HepG2 (cell line): ENCODE measurements around the gene HDGFL2. TPM values are rescaled to one million over a fixed set of nuclear protein-coding genes. Genes with fewer than 3 reads are reported as not detected.

ENCODE experiments used
- GATA4 ChIP-seq: sonication (generic); IDR thresholded peaks from 2 replicates; pipeline ENCODE4 v1.6.1; 2016; ENCODE audit warnings: antibody characterized with exemption, low read depth, borderline replicate concordance
- KDM6A ChIP-seq: IDR thresholded peaks from 2 replicates; pipeline ENCODE4 v1.6.1; 2016; ENCODE audit warnings: low read depth
- MBD4 ChIP-seq: IDR thresholded peaks from 2 replicates; pipeline ENCODE4 v1.6.1; 2012; ENCODE audit warnings: low read length, inconsistent platforms, borderline replicate concordance
- MXD3 ChIP-seq: IDR thresholded peaks from 2 replicates; pipeline ENCODE4 v1.6.1; 2016; ENCODE audit warnings: mild to moderate bottlenecking, missing biosample characterization, missing genetic modification reagents
- ONECUT2 ChIP-seq: sonication (generic); formaldehyde crosslinking; IDR thresholded peaks from 2 replicates; pipeline ENCODE4 v1.4.0; 2020; ENCODE audit warnings: missing genetic modification reagents
- PHF20 ChIP-seq: sonication (generic); formaldehyde crosslinking; IDR thresholded peaks from 2 replicates; pipeline ENCODE4 v1.5.0; 2020; ENCODE audit warnings: mild to moderate bottlenecking, missing genetic modification reagents
- SP1 ChIP-seq, 2 experiments: fragments of 450-650 bp in 1 of 2; sonication (generic) in 1 of 2; formaldehyde crosslinking in 1 of 2; IDR thresholded peaks; 2 replicates each; pipeline versions ENCODE4 v1.4.0 to v1.6.1; 2016 to 2020; ENCODE audit warnings: missing genetic modification reagents in 1 of 2
- STAT5B ChIP-seq: sonication (generic); formaldehyde crosslinking; IDR thresholded peaks from 2 replicates; pipeline ENCODE4 v1.4.0; 2020; ENCODE audit warnings: missing genetic modification reagents
- TBL1XR1 ChIP-seq: fragments of 150-350 bp; IDR thresholded peaks from 2 replicates; pipeline ENCODE4 v1.6.1; 2014; ENCODE audit warnings: borderline replicate concordance, low read length; ENCODE audit not compliant: partially characterized antibody
- ZBED4 ChIP-seq: sonication (generic); formaldehyde crosslinking; IDR thresholded peaks from 2 replicates; pipeline ENCODE4 v1.4.0; 2020; ENCODE audit warnings: missing genetic modification reagents, borderline replicate concordance
- ZBTB21 ChIP-seq: sonication (generic); formaldehyde crosslinking; IDR thresholded peaks from 2 replicates; pipeline ENCODE4 v1.4.0; 2020; ENCODE audit warnings: missing genetic modification reagents
- ZBTB33 ChIP-seq: sonication (generic); formaldehyde crosslinking; IDR thresholded peaks from 2 replicates; pipeline ENCODE4 v1.4.0; 2020; ENCODE audit warnings: missing genetic modification reagents
- ZKSCAN5 ChIP-seq: sonication (generic); formaldehyde crosslinking; IDR thresholded peaks from 2 replicates; pipeline ENCODE4 v1.5.1; 2020; ENCODE audit warnings: mild to moderate bottlenecking, missing genetic modification reagents
- ZMAT5 ChIP-seq: sonication (generic); formaldehyde crosslinking; IDR thresholded peaks from 2 replicates; pipeline ENCODE4 v1.5.0; 2020; ENCODE audit warnings: mild to moderate bottlenecking, low read depth, missing genetic modification reagents, borderline replicate concordance
- ZMYM3 ChIP-seq: sonication (generic); formaldehyde crosslinking; IDR thresholded peaks from 2 replicates; pipeline ENCODE4 v1.5.1; 2020; ENCODE audit warnings: mild to moderate bottlenecking, missing genetic modification reagents
- ZNF431 ChIP-seq: sonication (generic); formaldehyde crosslinking; IDR thresholded peaks from 2 replicates; pipeline ENCODE4 v1.9.0; 2022; ENCODE audit warnings: missing genetic modification reagents, low read depth, mild to moderate bottlenecking, borderline replicate concordance
- ZNF547 ChIP-seq: sonication (generic); formaldehyde crosslinking; IDR thresholded peaks from 2 replicates; pipeline ENCODE4 v1.5.1; 2020; ENCODE audit warnings: mild to moderate bottlenecking, missing genetic modification reagents
- polyA plus RNA-seq, 8 experiments: library from polyadenylated mRNA; depleted of rRNA in 3 of 8; stranded (reverse) in 7 of 8; unstranded in 1 of 8; fragments of >200 nt; fragmentation: Illumina TruSeq in 4 of 8; extraction: Trizol in 4 of 8; gene quantifications; 2 replicates each; pipeline versions ENCODE4 v1.2.1 to v1.2.3, GENCODE V29; 2011 to 2016; ENCODE audit warnings: low read depth in 4 of 8, missing spikeins in 1 of 8, mixed read lengths in 1 of 8; ENCODE audit not compliant: insufficient read depth in 1 of 8
- total RNA-seq, 5 experiments: library from RNA; depleted of rRNA; stranded (reverse); fragments of >200 nt; fragmentation: Illumina TruSeq; extraction: Trizol; gene quantifications; 2 replicates each; pipeline ENCODE4 v1.2.3, GENCODE V29; 2016; ENCODE audit warnings: low read depth in 1 of 5
- TF ChIP-seq, protein P1 (sequence below): sonication (generic); formaldehyde crosslinking; IDR thresholded peaks from 2 replicates; pipeline ENCODE4 v1.8.0; 2022; ENCODE audit warnings: missing genetic modification reagents, mild to moderate bottlenecking, moderate library complexity, borderline replicate concordance
- TF ChIP-seq, protein P2 (sequence below): sonication (generic); formaldehyde crosslinking; IDR thresholded peaks from 2 replicates; pipeline ENCODE4 v1.8.1; 2023; ENCODE audit warnings: mild to moderate bottlenecking, moderate library complexity, missing genetic modification reagents

Gene HDGFL2
- total and polyA plus RNA-seq, 2 of the 13 experiments (the other 11 are each of a cell fraction or from before 2014, with no cell fraction given), result 20.0 to 51.1 TPM

GRCh38 chr19:4534836-4535658 lies 63.0 kb downstream of the HDGFL2 start, which contains the start of gene PLIN5 (continued):
- TF ChIP-seq GATA4, result no peak
- no peak for TF ChIP-seq ZMAT5 (CRISPR knock-in tag)
- no peak for TF ChIP-seq TBL1XR1
- no peak for TF ChIP-seq MXD3
- no peak for TF ChIP-seq ZBTB21 (CRISPR knock-in tag)
- TF ChIP-seq, protein P1, sequence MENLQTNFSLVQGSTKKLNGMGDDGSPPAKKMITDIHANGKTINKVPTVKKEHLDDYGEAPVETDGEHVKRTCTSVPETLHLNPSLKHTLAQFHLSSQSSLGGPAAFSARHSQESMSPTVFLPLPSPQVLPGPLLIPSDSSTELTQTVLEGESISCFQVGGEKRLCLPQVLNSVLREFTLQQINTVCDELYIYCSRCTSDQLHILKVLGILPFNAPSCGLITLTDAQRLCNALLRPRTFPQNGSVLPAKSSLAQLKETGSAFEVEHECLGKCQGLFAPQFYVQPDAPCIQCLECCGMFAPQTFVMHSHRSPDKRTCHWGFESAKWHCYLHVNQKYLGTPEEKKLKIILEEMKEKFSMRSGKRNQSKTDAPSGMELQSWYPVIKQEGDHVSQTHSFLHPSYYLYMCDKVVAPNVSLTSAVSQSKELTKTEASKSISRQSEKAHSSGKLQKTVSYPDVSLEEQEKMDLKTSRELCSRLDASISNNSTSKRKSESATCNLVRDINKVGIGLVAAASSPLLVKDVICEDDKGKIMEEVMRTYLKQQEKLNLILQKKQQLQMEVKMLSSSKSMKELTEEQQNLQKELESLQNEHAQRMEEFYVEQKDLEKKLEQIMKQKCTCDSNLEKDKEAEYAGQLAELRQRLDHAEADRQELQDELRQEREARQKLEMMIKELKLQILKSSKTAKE (CRISPR knock-in tag), result no peak
- TF ChIP-seq KDM6A (CRISPR knock-in tag), result 0 out of 2 replicates have a peak, but pooled peaks have one; percentile 16
- no peak for TF ChIP-seq ZKSCAN5 (CRISPR knock-in tag)
- TF ChIP-seq ZBED4, result no peak; the same call in 1 of the 2 replicates
- no peak for TF ChIP-seq MBD4
- no peak for TF ChIP-seq STAT5B (CRISPR knock-in tag)
- peak; percentile 79 for TF ChIP-seq ONECUT2 (CRISPR knock-in tag)
- no peak for TF ChIP-seq ZNF431 (CRISPR knock-in tag)
- TF ChIP-seq SP1 (IDR thresholded peaks at IDR 0.05), result no peak
- peak; percentile 86 for TF ChIP-seq SP1 (CRISPR knock-in tag; IDR thresholded peaks at IDR 0.05)
- TF ChIP-seq ZBTB33 (CRISPR knock-in tag), result no peak
- TF ChIP-seq, protein P2, sequence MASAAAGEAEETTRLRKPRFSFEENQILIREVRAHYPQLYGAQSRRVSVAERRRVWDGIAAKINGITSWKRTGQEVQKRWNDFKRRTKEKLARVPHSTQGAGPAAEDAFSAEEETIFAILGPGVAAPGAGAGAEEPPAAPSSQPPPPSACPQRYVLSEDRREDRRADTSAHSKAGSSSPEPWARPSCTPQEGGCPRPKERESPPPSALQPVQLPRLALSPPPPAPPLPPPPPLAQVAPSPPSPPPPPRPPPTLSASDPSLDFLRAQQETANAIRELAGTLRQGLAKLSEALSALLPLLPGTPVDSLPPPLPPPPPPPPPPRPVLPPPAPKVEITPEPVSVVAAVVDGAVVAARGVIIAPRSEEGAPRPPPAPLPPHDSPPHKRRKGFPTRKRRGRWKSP (CRISPR knock-in tag), result 0 out of 2 replicates have a peak, but pooled peaks have one; percentile 21
- TF ChIP-seq PHF20, result no peak
- peak; percentile 71; the same call in 1 of the 2 replicates for TF ChIP-seq ZMYM3
- no peak for TF ChIP-seq ZNF547
